GM12878 (cell line): ENCODE results near the gene SRC.

Source experiments
- EP300 ChIP-seq, 2 experiments: fragments of 150-350 bp in 1 of 2; IDR thresholded peaks; 2 replicates each; pipeline ENCODE4 v1.6.1; 2011 to 2012; ENCODE audit warnings: low read depth in 2 of 2, low read length in 2 of 2, borderline replicate concordance in 1 of 2, improper control_type of control experiment in 1 of 2, inconsistent platforms in 1 of 2; ENCODE audit not compliant: control insufficient read depth in 1 of 2
- HDGF ChIP-seq: fragments of 450-650 bp; IDR thresholded peaks from 2 replicates; pipeline ENCODE4 v1.6.1; 2016; ENCODE audit warnings: antibody characterized with exemption
- RCOR1 ChIP-seq: conservative IDR thresholded peaks from 2 replicates; pipeline ENCODE4 v1.6.1; 2012; ENCODE audit warnings: low read depth, low read length, improper control_type of control experiment
- RFX5 ChIP-seq: IDR thresholded peaks from 2 replicates; pipeline ENCODE4 v1.6.1; 2011; ENCODE audit warnings: low read depth, low read length, improper control_type of control experiment
- TAF1 ChIP-seq: IDR thresholded peaks from 2 replicates; pipeline ENCODE4 v1.6.1; 2011; ENCODE audit warnings: mild to moderate bottlenecking, low read depth, low read length, borderline replicate concordance
- TF ChIP-seq, protein P1 (sequence below), 3 experiments: IDR thresholded peaks in 2 of 3; conservative IDR thresholded peaks in 1 of 3; 2 replicates each; pipeline ENCODE4 v1.5.1; 2011; ENCODE audit warnings: low read depth in 3 of 3, low read length in 3 of 3, mild to moderate bottlenecking in 3 of 3, control low read depth in 2 of 3, moderate library complexity in 2 of 3, inconsistent platforms in 1 of 3, mixed read lengths in 1 of 3; ENCODE audit not compliant: control insufficient read depth in 2 of 3, insufficient read depth in 1 of 3; ENCODE audit errors: extremely low read depth in 1 of 3
- TF ChIP-seq, protein P2 (sequence below): IDR thresholded peaks from 2 replicates; pipeline ENCODE4 v1.6.1; 2011; ENCODE audit warnings: low read depth, mild to moderate bottlenecking, low read length, moderate library complexity, borderline replicate concordance; ENCODE audit errors: extremely low read depth

DNA sequence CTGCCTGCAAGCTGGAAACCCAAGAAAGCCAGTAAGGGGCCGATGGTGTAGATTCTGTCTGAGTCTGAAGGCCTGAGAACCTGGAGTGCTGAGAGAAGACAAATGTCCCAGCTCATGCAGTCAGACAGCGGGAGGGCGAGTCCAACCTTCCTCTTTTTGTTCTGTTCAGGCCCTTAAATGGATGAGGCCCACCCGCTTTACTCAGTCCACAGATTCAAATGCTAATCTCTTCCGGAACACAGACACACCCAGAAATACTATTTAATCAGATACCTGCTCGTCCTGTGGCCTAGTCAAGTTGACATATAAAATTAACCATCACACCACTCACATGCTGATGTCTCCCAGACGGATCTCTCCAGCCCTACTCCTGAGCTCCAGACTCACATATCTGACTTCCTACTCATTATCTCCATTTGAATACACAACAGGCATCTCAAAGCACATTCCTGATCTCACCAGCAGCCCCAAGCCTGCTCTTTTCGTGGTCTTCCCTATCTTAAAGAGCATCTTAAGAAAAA is 26.7 kb upstream of the SRC start:
- TF ChIP-seq HDGF (no peak), RFX5 (no peak), TAF1 (no peak), EP300 (IDR thresholded peaks at IDR 0.05; ENCODE audit: borderline replicate concordance in 1 of 2, control insufficient read depth in 1 of 2, low read depth in 2 of 2, low read length in 2 of 2) (no peak), RCOR1 (no peak)
- TF ChIP-seq, protein P1, sequence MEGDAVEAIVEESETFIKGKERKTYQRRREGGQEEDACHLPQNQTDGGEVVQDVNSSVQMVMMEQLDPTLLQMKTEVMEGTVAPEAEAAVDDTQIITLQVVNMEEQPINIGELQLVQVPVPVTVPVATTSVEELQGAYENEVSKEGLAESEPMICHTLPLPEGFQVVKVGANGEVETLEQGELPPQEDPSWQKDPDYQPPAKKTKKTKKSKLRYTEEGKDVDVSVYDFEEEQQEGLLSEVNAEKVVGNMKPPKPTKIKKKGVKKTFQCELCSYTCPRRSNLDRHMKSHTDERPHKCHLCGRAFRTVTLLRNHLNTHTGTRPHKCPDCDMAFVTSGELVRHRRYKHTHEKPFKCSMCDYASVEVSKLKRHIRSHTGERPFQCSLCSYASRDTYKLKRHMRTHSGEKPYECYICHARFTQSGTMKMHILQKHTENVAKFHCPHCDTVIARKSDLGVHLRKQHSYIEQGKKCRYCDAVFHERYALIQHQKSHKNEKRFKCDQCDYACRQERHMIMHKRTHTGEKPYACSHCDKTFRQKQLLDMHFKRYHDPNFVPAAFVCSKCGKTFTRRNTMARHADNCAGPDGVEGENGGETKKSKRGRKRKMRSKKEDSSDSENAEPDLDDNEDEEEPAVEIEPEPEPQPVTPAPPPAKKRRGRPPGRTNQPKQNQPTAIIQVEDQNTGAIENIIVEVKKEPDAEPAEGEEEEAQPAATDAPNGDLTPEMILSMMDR (IDR thresholded peaks at IDR 0.05 in 2 of 3, conservative IDR thresholded peaks at IDR 0.05 in 1 of 3; ENCODE audit: control insufficient read depth in 2 of 3, extremely low read depth in 1 of 3, insufficient read depth in 1 of 3, low read depth in 3 of 3, low read length in 3 of 3), result no peak
- TF ChIP-seq, protein P2, sequence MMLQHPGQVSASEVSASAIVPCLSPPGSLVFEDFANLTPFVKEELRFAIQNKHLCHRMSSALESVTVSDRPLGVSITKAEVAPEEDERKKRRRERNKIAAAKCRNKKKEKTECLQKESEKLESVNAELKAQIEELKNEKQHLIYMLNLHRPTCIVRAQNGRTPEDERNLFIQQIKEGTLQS, result no peak
